ENCODE results near the gene HMGB3. TPM values are rescaled to one million over a fixed set of nuclear protein-coding genes. Genes with fewer than 3 reads are reported as not detected.
A peak's percentile ranks its signal among the peaks of the same experiment; 100 is the strongest.

Gene HMGB3
- total and polyA plus RNA-seq, 2 experiments from 2014 or later: 140 to 633 TPM

GRCh38 chrX:150975655-150976390, 7.3 kb upstream of the HMGB3 start:
- Mint-ChIP-seq H3K27me3 (ENCODE audit: insufficient read depth, low read depth, poor library complexity) (no peaks in the 10 kb centered on the region), H3K4me3 (no peak overlapping the region), H3K27ac (no peak overlapping the region), H3K4me1 (peaks cover 3% of the 10 kb centered on the region), H3K36me3 (ENCODE audit: low read depth) (no peaks in the 10 kb centered on the region), H3K9me3 (no peaks in the 10 kb centered on the region)
- Histone ChIP-seq H3K27ac (ENCODE audit: low read depth) (no peak overlapping the region), H2AFZ (peak overlapping the region; percentile 43), H3K27me3 (ENCODE audit: insufficient read depth) (no peaks in the 10 kb centered on the region), H3K4me1 (ENCODE audit: insufficient read depth) (no peaks in the 10 kb centered on the region), H3K4me2 (no peak overlapping the region), H3K79me2 (replicated peaks; ENCODE audit: insufficient read depth) (no peaks in the 10 kb centered on the region), H3K36me3 (ENCODE audit: insufficient read depth) (no peaks in the 10 kb centered on the region), H4K20me1 (replicated peaks; ENCODE audit: insufficient read depth) (no peaks in the 10 kb centered on the region), H3F3A (replicated peaks; ENCODE audit: low read depth) (no peaks in the 10 kb centered on the region), H3K4me3 (no peak overlapping the region), H3K9me2 (ENCODE audit: insufficient read depth) (no peaks in the 10 kb centered on the region)
- ATAC-seq: peak; percentile 77
- DNase-seq (ENCODE audit: low spot score): no peak
- no peak for TF ChIP-seq CTCF (conservative IDR thresholded peaks at IDR 0.05; ENCODE audit: low read depth in 2 of 2)

GRCh38 chrX:150977411-150978162, 5.5 kb upstream of the HMGB3 start:
- no peak overlapping the region for H2AFZ ChIP-seq
- ATAC-seq (no peak), DNase-seq (ENCODE audit: low spot score) (no peak)
- H4K20me1 ChIP-seq (replicated peaks; ENCODE audit: insufficient read depth): no peaks in the 10 kb centered on the region
- no peaks in the 10 kb centered on the region for H3K36me3 Mint-ChIP-seq (ENCODE audit: low read depth)
- H3K27ac Mint-ChIP-seq: no peak overlapping the region
- H3K27me3 Mint-ChIP-seq (ENCODE audit: insufficient read depth, low read depth, poor library complexity): peaks cover 8% of the 10 kb centered on the region
- TF ChIP-seq ZNF462 (CRISPR knock-in tag; IDR thresholded peaks at IDR 0.05) (no peak), NANOG (IDR thresholded peaks at IDR 0.05; ENCODE audit: borderline replicate concordance) (no peak), EZH2 (IDR thresholded peaks at IDR 0.05; ENCODE audit: low read depth, unreplicated experiment) (no peak), POLR2AphosphoS5 (IDR thresholded peaks at IDR 0.05; ENCODE audit: low read depth) (no peak), REST (IDR thresholded peaks at IDR 0.05; ENCODE audit: unreplicated experiment) (no peak)
- H3K9me3 Mint-ChIP-seq: no peaks in the 10 kb centered on the region
- H3F3A ChIP-seq (replicated peaks; ENCODE audit: low read depth): no peaks in the 10 kb centered on the region
- no peaks in the 10 kb centered on the region for H3K9me2 ChIP-seq (ENCODE audit: insufficient read depth)
- H3K4me1 ChIP-seq (ENCODE audit: insufficient read depth): no peaks in the 10 kb centered on the region
- no peak overlapping the region for H3K4me2 ChIP-seq
- H3K4me3 ChIP-seq: no peak overlapping the region
- no peak overlapping the region for H3K27ac ChIP-seq (ENCODE audit: low read depth)
- H3K36me3 ChIP-seq (ENCODE audit: insufficient read depth): no peaks in the 10 kb centered on the region
- no peak overlapping the region for H3K4me3 Mint-ChIP-seq
- peaks cover 9% of the 10 kb centered on the region for H3K4me1 Mint-ChIP-seq
- no peaks in the 10 kb centered on the region for H3K79me2 ChIP-seq (replicated peaks; ENCODE audit: insufficient read depth)
- peaks cover 9% of the 10 kb centered on the region for H3K27me3 ChIP-seq (ENCODE audit: insufficient read depth)

All from GM23338 (cell line).